ENCODE data around the gene CYTL1.

Gene CYTL1

DNA sequence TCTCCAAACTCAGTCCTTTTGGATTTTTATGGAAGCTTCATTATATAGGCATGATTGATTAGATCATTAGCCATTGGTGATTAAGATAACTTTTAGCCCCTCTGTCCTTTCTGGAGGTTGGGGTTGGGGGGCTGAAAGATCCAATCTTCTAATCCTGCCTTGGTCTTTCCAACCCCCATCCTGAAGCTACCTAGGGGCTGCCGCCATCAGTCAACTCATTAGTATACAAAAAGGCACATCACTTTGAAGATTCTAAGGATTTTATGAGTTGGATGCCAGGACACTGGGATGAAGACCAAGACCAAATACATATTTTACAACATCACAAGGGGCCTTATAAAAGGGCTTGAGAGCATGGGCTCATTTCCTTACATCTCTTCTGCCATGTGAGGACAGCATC is 47.5 kb downstream of the CYTL1 start:
- no peak for DNase-seq (ENCODE audit: low read depth in 2 of 3, low spot score in 1 of 3)

DNA sequence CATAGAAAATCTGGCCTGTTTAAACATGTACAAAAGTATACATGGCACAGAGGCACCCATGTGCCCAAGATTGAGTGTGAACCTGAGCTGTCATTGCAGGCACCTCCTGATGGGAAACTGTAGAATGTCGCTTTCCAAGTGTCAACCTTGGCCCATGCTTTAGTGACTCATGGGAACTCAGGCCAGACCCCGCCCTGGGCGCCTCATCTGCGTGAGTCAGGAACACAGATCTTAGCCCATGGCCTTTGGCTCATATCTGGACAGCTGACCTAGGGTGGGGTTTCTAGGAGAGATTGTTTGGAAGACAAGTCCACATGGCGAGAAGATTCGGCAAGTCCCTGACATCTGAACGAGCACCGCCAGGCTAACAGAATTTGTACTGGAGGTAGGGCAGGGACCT is 50.0 kb downstream of the CYTL1 start:
- DNase-seq (ENCODE audit: low read depth in 2 of 3, low spot score in 1 of 3): no peak

DNA sequence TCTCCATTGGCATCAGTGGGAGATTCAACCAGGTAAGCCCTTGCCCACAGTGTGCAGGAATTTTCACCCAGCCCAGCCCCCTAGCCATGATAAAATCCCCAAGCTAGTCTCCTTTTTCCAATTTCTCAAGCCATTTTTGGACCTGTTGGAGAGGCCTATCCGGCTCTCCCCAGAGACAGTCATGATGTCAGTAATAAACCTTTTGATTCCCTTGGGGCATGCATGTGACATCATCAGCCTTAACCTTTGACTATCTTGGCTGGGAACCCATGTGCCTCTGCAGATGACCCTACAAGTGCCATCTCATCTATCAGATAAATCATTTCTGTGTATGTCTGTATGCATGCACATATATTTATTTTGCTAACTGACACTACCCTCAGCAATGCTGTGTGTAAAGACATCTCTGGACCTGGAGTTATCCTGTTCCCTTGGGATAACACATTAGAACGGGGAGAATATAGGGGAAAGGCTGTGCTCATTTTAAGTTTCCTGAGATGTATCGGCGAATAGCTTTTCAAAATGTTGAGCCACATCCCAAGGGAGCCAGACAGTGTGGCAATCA is 51.0 kb downstream of the CYTL1 start:
- DNase-seq (ENCODE audit: low read depth in 2 of 3, low spot score in 1 of 3): no peak
